ENCODE measurements around the gene MOCS1.
A peak's percentile ranks its signal among the peaks of the same experiment; 100 is the strongest.
"Not testable (repeated sequence)": the region's sequence is repeated elsewhere in the genome, so short reads cannot be mapped to it uniquely, and the experiment has no call there.

MOCS1 gene
- total RNA-seq = 0.30 to 0.69 (median 0.56) reads per million in 4 donors

DNA sequence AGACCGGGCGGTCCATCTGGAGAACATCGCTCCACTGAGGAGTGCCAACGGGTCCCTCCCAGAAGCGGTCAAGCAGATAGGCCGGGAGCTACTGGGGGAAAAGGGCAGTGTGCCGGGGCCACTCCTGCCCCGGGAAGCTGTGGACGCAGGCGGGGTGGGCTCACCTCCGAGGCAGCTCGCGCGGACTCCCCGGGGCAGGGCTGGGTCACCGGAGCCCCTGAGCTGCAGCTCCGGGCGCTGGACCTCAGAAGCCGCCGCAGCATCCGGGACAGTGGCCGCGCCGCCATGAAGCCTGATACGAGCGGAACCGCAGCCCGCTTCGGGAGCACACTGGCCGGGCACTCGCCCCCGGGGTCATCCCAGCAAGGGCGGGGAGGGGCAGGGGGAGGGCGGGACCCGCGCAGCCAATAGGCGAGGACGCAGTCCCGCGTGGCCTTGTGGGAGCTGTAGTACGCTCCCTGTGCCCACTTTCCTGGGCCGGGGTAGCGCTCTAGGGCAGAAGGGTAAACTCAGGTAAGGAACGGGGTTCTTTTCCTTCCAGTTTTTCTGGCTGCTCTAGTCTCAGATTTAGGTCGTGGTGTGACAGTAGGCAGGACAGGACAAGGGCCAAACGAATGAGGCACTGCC is at the start of gene MOCS1:
Gene MOCS1 (minus strand): TSS at position 332 of the 627 bp plus-strand sequence. CDS start 45 bp downstream, at position 287.
- no peak for DNase-seq

DNA sequence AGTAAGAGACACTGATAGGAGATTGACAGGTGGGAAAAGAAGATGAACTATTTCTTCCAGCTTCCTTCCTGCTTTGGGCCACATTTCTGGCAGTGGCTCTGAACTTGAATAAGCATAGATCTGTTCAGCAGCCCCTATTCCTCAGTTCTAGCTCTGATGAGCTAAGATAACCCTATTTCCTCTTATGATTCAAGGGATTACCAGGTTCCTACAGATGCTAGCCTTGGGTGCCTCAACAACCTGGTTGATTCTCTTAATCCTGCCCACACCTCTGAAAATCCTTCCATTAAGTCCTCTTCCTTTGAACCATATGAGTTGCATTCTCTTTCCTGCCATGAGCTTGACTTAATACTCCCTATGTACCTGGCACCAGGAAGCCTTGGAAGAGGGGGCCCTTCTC is 49.8 kb upstream of the MOCS1 start:
- DNase-seq = no peak

DNA sequence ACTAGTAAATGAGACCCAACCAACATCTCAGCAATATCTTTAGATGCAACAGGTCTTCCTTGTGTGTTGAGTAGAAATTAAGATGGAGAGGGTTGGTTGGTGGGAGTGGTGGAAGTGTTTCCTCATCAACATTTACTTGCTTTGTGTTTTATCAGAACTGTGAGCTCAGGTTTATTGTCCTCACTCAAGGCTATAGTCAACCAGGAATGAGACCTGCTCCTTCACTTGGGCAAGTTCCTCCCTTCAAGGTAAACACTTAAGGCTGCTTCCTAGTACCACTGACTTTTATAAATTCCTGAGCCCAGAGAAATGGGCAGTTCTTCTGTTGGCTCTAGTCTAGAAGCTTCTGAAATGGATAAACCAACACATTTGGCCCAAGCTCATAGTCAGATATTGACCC is 48.9 kb upstream of the MOCS1 start:
- no peak for DNase-seq

DNA sequence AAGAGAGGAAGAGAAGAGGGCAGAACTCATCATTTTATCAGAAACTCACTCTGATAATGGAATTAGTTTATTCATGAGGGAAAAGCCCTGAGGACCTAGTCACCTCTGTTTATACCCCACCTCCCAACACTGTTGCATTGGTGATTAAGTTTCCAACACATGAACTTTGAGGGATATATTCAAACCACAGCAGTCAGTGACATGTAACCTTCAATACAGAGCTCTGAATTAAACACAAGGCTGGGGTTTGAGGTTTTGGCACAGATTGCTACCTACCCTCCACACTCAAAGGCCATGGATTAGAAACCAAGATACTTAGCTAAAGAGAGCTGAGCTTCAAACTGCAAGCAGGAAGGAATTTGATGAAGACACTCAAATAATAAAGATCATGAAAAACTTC is 48.5 kb upstream of the MOCS1 start:
- DNase-seq = no peak

DNA sequence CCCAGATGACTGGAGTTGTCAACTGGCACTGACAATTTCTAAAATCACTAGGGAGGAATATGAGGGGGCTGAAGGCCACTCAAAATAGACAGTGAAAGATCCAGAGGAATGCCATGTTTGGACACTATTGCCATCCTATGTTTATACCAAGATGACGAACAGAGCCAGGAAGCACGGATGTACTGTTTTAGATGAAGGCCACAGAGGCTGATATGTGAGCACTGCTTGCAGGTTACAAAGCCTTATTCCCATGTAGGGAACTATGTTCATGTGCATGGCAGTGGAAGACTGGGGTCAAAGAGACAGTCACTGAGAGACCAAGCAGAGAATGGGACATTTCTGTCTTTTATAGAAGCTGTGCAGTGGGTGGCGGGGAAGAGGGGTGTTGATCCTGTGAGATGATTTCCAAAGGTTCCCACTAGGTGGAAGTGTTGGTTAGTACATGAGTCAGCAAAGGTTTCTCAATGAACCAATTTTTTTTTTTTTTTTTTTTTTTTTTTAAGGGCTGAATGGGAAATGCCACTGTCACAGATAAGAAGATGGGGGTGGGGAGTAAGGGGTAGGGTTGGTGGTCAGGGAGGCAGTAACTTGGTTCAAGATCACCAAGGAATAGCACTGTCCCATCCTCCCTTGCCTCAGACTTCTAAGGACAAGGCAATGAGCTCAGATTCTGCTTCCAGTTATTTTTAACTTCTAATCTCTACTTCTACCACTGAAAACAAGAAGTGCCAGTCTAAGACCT is 46.7 kb upstream of the MOCS1 start:
- peak in 1 of 5 donors; percentile 1 for DNase-seq

DNA sequence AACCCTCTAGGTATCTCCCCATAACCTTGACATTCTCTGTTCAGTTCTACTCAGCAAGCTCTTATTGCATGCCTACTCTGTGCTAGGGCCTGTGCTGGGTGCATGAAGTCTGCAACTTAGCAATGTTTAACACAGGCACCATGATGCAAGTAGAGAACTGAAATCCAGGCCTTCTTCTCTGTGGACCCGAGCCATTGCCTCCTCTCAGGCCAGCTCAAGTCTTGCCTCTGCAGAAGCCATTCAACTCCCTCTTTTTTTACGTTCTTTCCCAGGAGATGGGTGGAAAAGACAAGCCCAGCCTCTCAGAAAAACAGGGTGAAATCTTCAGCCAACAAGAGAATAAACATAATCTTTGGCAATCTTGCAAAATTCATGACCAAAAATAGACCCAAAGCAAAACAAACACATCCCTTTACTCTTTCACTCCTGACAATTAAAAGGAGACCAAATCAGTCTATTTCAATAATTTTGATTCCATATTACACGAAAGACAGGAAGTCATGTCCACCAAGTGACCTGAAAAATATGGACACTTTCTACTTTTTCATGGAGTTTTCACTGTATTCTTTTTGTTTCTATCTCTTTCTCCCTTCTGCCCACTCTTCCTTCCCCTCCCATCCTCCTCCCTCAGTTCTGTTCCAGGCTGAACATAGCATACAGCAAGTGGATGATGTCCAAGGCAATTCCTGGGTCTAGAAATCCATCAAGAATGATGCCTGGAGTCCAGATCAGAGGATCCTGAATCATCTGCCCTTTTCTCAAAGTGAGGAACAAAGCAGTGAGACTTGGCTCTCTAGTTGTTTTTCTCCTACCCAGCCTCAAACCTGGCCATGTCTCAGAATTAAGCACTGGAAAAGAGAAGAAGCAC is 45.4 kb upstream of the MOCS1 start:
- no peak for DNase-seq

DNA sequence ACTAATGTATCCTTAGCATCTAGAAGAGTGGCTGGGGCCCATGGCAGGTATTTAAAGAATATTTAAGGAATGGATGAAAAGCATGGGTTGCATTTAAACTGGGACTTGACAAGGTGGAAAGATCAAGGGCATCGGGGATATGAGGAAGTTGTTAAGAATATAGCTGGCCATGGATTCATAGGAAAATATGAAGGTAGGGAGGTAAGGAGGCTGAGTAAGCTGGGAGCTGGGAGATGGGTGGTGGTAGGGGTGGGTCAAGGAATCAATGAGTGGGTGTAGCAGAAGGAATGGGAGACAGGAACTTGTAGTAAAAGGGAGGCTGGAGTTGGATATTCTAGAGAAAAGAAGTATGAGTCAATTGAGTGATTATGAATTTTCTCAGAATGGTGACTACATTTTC is 44.0 kb upstream of the MOCS1 start:
- DNase-seq = no peak

DNA sequence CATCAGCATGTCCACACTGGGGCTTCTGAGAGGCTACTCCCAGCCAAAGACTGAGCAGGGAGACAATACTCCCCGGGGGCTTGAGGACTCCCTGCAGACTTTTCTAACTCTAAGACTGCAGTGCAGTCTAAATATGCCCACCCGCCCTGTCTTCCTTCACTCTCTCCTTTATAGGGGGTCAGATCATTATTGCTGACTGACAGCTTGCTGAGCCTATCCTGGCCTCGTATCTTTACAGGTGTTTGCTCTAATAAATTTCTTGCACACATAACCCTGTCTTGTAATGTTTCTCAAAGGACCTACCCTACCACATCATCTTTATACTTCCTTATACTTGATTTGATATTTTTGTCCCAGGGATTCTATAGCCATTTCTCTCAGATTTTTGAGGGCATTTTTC is 39.4 kb upstream of the MOCS1 start:
- no peak for DNase-seq

DNA sequence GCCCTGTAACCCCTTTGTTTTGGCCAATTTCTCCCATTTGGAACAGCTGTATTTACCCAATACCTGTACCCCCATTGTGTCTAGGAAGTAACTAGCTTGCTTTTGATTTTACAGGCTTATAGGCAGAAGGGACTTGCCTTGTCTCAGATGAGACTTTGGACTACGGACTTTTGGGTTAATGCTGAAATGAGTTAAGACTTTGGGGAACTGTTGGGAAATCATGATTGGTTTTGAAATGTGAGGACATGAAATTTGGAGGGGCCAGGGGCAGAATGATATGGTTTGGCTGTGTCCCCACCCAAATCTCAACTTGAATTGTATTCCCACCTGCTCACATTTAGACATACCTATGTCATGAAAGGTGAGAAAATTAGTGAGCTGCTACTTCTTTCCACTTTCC is 38.5 kb upstream of the MOCS1 start:
- not testable (repeated sequence) for DNase-seq

DNA sequence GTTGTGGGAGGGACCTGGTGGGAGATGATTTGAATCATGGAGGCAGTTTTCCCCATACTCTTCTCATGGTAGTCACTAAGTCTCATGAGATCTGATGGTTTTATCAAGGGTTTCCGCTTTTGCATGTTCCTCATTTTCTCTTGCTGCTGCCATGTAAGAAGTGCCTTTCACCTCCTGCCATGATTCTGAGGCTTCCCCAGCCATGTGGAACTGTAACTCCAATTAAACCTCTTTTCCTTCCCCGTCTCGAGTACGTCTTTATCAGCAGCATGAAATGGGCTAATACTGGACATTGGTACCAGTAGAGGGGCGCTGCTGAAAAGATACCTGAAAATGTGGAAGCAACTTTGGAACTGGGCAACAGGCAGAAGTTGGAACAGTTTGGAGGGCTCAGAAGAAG is 36.9 kb upstream of the MOCS1 start:
- not testable (repeated sequence) for DNase-seq

DNA sequence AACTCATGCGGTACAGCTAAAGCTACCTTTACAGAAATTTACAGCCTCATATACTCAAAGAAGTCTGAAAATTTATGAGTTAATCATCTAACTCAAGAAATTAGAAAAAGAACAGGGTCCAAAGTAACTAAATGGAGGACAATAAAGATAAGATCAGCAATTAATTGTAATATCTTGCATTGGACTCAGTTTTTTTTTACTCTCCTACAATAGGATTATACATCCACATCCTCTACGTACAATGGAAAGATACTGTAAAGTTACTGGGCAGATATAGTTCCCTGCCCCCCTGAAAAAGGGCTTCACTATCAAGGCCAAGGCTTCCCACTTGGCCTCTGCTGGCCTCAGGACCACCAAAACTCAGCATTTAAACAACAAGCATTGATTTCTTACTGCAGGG is 31.5 kb upstream of the MOCS1 start:
- DNase-seq = no peak

DNA sequence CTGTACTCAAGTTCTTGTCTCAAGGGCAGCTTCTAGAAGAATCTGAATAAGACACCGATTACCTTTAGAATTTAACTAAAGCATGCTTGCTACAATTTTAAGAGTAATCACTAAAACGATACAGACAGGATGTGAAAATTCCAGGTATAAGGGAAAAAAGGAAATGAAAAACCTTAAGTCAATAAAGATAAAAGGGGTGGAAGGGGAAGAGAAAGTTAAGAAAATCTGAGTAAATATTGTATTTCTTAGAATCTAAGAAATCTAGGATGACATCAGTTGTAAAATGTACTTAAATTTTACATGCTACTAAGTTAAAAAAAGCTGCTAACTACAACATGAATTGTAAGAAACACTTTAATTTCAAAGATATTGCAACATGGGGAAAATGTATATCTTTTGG is 30.3 kb upstream of the MOCS1 start:
- no peak for DNase-seq

DNA sequence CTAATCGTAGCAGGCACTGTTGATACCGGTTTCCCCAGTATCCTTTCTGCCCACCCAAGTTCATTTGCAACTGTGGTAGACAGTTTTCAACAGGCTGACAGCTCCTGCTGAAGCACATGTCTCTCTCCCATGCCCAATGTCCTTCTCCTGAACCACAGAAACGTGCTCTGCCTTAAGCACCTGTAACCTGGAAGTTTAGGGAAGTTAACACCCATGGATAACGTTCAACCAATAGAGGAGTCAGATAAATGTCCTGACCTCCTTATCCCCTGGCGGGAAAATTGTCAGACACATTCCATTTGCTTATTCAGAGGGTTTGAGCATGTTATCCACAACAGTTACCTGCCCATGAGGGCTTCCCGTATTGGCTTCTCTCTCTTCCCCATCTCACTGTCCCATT is 29.8 kb upstream of the MOCS1 start:
- no peak for DNase-seq

DNA sequence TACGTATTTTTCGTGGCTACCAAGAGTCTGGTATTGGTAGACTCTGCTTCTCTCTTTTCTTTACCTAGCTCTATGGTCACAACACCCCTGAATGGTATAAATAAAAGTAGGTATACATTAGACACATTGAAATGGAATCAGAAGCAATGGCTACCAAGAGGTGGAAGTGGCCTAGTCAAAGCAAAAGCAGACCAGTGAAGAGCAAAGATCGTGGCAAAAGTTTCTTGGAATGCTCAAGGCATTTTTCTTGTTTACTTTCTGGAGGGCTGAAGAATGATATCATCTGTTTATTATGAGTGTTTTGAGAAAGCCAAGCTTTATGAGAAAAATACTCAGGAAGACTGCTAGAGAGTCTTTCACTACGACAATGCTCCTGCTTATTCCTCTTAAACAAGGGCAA is 28.6 kb upstream of the MOCS1 start:
- no peak for DNase-seq

DNA sequence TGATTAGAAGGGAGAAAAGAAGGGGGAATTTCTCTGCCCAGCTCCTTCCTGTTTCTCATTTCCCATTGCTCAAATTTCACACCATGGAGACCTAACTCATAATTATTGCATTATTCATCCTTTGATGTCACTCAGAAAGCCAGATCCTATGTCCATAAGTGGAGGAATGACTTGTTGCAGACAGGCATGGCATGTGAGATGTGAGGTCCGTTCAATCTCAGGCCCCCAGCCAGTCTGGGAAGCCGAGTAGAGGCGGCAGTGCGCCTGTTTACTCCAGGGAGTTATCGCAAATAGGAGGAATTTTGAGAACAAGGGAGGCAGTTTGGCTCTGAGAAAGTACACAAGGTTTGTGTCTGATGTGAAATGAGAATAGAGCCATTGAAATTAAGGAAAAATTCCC is 26.9 kb upstream of the MOCS1 start:
- DNase-seq = no peak

DNA sequence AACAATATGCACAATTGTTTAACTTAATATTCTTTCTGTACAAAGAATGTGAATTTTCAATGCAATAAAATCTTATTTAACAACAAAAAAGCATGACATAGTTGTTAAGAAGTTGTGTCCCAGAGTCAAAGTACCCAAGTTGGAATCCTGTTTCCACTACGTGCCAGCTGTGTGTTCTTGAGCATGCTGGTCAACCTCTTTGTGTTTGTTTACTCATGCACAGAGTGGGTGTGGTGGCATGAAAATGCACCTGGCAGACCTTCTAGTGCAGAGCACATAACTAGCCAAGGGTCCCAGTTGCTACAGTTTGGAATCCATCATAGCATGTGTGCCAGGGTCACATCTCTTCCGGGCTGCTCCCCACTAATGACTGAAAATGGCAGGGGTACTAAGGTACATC is 24.7 kb upstream of the MOCS1 start:
- no peak for DNase-seq

DNA sequence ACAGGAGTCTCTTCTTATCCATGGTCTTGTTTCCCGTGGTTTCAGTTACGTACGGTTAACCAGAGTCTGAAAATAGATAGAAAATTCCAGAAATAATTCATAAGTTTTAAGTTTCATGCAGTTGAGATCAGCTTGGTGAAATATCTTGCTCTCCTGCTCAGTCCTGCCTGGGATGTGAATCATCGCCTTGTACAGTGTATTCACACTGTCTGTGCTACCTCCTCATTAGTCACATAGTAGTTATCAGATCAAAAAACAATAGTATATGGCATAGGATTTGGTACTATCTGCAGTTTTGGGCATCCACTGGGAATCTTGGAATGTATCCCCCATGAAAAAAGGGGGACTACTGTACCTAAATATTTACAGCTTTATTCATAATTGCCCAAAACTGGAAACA is 22.7 kb upstream of the MOCS1 start:
- no peak for DNase-seq

DNA sequence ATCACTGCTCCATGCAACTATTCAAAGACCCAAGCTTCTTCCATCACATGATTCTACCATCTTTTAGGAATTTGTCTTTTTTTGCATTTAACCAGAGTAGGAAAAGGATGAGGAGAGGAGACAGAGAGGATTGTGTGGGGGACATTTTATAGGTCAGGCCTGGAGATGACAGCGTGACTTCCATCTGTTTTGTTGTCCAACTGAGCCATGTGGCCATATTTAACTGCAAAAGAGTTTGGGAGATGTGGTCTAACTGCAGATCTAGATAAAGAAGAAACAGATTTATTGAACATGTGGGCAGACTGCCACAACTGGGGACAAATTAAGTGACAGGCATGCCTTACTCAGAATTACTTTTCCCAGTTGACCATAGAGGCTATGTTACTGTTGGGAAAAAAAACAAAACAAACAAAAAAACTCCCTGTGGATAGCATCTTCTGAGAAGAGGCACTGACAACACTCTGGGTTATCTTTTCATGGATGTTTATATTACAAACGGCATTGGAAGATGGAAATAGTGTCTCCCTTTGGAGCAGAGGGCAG is 18.9 kb upstream of the MOCS1 start:
- DNase-seq = no peak

DNA sequence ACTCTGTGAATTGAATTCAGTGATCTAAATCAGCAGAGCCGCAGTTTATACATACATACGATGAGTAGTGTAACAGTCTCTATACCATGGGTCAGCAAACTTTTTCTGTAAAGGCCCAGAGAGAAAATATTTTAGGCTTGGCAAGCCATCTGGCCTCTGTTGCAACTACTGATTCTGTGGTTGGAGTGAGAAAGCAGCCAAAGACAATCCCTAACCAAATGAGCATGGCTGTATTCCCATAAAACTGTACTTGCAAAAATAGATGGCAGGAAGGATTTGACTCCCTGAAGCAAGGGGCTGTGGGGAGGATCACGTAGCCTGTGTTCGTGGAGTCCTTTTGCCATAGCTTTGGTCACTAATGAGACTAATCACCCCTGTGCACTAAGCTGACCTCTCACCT is 17.9 kb upstream of the MOCS1 start:
- no peak for DNase-seq

DNA sequence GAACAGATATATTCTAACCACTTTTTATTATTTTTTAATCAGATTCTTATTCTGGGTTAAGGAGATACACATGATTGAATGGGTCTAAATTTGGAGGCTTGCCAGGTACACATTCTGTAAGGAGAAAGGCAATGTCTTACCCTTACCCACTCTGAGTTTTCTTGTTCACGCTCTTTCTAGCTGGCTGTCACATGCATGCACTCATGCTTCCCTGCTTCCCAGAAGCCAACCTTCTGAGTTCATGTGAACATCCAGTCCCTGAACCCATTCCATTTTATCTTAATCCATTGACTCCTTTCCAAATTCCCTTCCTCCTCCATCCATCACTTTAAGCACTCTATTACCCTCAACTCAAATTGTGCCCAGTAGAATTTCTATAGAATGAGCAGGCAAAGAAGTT is 17.5 kb upstream of the MOCS1 start:
- no peak for DNase-seq

DNA sequence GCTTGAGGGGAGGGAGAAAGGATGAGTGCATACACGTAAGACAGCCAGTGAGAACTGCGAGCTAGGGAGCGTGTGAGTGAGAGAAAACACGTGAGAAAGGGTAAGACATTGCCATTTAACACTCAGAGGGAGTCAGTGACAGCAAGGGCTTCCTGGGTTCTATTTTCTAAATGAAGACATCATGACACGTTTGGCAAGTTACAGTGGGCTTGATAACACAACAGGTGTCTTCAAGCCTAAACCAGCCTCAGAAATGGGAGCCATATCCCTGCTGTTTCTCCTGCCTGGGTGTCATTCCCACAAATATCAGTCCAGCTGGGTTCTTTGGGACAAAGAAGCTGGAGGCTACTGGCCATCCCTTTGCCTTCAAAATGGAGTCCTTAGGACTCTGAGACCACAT is 16.9 kb upstream of the MOCS1 start:
- no peak for DNase-seq

DNA sequence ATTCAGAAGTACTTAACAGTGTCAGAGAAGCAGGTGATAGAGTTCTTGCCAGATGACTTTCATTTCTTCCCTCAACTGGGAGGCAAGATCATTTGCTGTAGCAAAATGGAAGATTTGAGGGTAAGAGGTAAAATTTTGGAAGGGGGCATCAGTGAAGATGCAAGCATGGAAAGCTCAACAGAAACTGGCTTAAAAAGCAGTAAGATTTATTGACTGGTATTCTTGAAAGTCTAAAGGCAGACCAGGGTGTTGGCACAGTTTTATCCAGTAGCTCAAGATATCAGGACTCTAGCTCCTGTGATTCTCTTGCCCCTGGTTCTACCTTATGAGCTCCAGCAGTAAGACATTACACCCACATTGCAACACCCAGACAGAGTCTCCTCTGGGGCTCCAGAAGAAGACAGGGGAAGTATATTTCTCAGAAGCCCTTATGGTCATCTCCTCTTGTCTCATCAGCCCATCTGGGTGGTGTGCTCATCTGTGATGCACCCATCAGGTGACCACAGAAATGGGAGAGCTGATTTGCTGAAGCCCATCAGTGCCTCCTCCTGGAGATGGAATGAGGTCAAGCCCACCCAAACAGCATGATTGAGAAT is 16.0 kb upstream of the MOCS1 start:
- no peak for DNase-seq

DNA sequence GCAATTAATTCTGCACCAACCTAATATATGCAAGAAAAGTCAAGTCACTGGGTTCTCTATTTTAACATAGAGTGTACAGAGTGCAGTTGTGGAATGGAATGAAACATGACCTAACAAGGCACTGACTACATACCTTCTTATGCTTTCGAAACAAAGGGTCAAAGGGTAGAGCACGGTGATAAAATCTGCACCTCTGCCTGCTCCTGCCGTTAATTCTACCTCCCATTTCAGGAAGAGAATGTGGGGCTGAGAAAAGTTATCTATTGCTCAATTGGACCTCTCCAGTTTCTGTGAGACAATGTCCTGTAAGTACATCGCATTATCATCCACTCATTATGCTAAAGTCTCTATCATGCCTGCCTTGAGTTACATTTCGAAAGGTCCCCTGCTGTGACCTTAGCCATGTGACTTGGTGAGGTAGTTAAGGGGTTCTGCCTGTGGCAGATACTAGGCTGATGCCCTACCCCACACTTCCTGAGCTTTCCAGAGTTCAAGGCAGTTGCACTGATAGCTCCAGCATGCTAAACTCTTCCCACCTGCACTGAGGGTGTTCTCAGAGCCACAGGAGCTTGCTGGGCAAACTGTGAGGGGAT is 14.0 kb upstream of the MOCS1 start:
- no peak for DNase-seq

Measured in T-helper 1 cell (primary cell).